ENCODE data around the gene SEMA7A.

Gene SEMA7A

GRCh38 chr15:74399511-74400312 lies 34.0 kb downstream of the SEMA7A start:
- peak in 2 of 3 donors; percentile 88 to 89 for DNase-seq
- H3K36me3 ChIP-seq (ENCODE audit: control insufficient read depth in 4 of 4, insufficient read depth in 4 of 4, low read length in 3 of 4), result no peaks in the 10 kb centered on the region
- H3K4me3 ChIP-seq (ENCODE audit: control insufficient read depth in 1 of 7, extremely low read depth in 1 of 7, insufficient read depth in 4 of 7, low read depth in 2 of 7, low read length in 6 of 7), result peak overlapping the region in 2 of 7 experiments; percentile 43 to 44
- H3K9me3 ChIP-seq (ENCODE audit: control extremely low read depth in 1 of 5, control insufficient read depth in 4 of 5, insufficient read depth in 2 of 5, low read depth in 1 of 5, low read length in 4 of 5), result no peaks in the 10 kb centered on the region
- ChIA-PET CTCF (interaction anchor here (1.0 to 10.0 kb wide), 5 partner anchors 8 to 40 kb away, joined by 3 to 82 read pairs (median 4); no protein-coding TSS in a partner anchor), POLR2A (interaction anchor here (1.0 to 2.0 kb wide), 2 partner anchors 10 to 27 kb away, joined by 3 to 6 read pairs; no protein-coding TSS in a partner anchor)
- peaks cover 21 to 96% (median 85%) of the 10 kb centered on the region in 4 experiments for H3K4me1 ChIP-seq (ENCODE audit: control extremely low read depth in 1 of 4, control insufficient read depth in 4 of 4, insufficient read depth in 4 of 4, low read length in 3 of 4)
- H3K27ac ChIP-seq (ENCODE audit: insufficient read depth in 1 of 2, low read depth in 1 of 2, low read length in 2 of 2, poor library complexity in 1 of 2, severe bottlenecking in 2 of 2), result peak overlapping the region in 1 of 2 experiments; percentile 6
- H3K27me3 ChIP-seq (replicated peaks in 2 of 5; ENCODE audit: control insufficient read depth in 4 of 5, insufficient read depth in 5 of 5, low read length in 4 of 5), result no peaks in the 10 kb centered on the region
- 40% methylated on average over 2 of the region's 5 CpGs for WGBS (ENCODE audit: insufficient coverage)

DNA sequence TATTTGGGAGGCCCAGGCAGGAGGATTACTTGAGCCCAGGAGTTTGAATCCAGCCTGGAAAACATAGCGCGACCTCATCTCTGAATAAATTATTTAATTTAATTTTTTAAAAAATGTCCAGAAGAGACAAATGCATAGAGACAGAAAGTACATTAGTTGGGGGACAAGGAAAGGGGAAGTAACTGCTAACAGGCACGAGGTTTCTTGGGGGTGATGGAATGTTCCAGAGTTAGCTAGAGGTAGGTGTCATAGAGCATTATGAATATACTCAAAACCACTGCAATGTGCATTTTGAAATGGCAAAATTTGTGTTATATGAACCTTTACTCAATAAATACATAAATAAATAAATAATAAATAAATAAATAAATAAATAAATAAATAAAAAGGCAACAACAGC lies 34.7 kb downstream of the SEMA7A start:
- ChIA-PET CTCF (interaction anchor here (1.0 to 10.0 kb wide), 4 partner anchors 7 to 32 kb away, joined by 3 to 82 read pairs (median 39); no protein-coding TSS in a partner anchor), POLR2A (no interaction called here)
- H3K27me3 ChIP-seq (replicated peaks in 2 of 5; ENCODE audit: control insufficient read depth in 4 of 5, insufficient read depth in 5 of 5, low read length in 4 of 5), result no peaks in the 10 kb centered on the region
- no peaks in the 10 kb centered on the region for H3K9me3 ChIP-seq (ENCODE audit: control extremely low read depth in 1 of 5, control insufficient read depth in 4 of 5, insufficient read depth in 2 of 5, low read depth in 1 of 5, low read length in 4 of 5)
- H3K4me3 ChIP-seq (ENCODE audit: control insufficient read depth in 1 of 7, extremely low read depth in 1 of 7, insufficient read depth in 4 of 7, low read depth in 2 of 7, low read length in 6 of 7), result no peak overlapping the region
- no CpG with 5 or more reads among the region's 3 CpGs for WGBS (ENCODE audit: insufficient coverage)
- DNase-seq, result peak in 2 of 3 donors; percentile 78 to 87
- H3K36me3 ChIP-seq (ENCODE audit: control insufficient read depth in 4 of 4, insufficient read depth in 4 of 4, low read length in 3 of 4), result no peaks in the 10 kb centered on the region
- H3K27ac ChIP-seq (ENCODE audit: insufficient read depth in 1 of 2, low read depth in 1 of 2, low read length in 2 of 2, poor library complexity in 1 of 2, severe bottlenecking in 2 of 2), result no peak overlapping the region
- H3K4me1 ChIP-seq (ENCODE audit: control extremely low read depth in 1 of 4, control insufficient read depth in 4 of 4, insufficient read depth in 4 of 4, low read length in 3 of 4), result peaks cover 15 to 90% (median 80%) of the 10 kb centered on the region in 4 experiments

GRCh38 chr15:74398183-74398582 lies 35.6 kb downstream of the SEMA7A start:
- H3K36me3 ChIP-seq (ENCODE audit: control insufficient read depth in 4 of 4, insufficient read depth in 4 of 4, low read length in 3 of 4), result no peaks in the 10 kb centered on the region
- H3K4me1 ChIP-seq (ENCODE audit: control extremely low read depth in 1 of 4, control insufficient read depth in 4 of 4, insufficient read depth in 4 of 4, low read length in 3 of 4), result peaks cover 14 to 81% (median 74%) of the 10 kb centered on the region in 4 experiments
- H3K27ac ChIP-seq (ENCODE audit: insufficient read depth in 1 of 2, low read depth in 1 of 2, low read length in 2 of 2, poor library complexity in 1 of 2, severe bottlenecking in 2 of 2), result no peak overlapping the region
- H3K9me3 ChIP-seq (ENCODE audit: control extremely low read depth in 1 of 5, control insufficient read depth in 4 of 5, insufficient read depth in 2 of 5, low read depth in 1 of 5, low read length in 4 of 5), result no peaks in the 10 kb centered on the region
- ChIA-PET CTCF (interaction anchor here (1.0 to 8.9 kb wide), 2 partner anchors 14 to 33 kb away, joined by 3 to 82 read pairs; no protein-coding TSS in a partner anchor), POLR2A (interaction anchor here (0.7 to 0.8 kb wide), 2 partner anchors 9 to 10 kb away, joined by 3 read pairs; no protein-coding TSS in a partner anchor)
- no peak for DNase-seq
- WGBS (ENCODE audit: insufficient coverage), result 96% methylated on average over 4 of the region's 5 CpGs
- H3K27me3 ChIP-seq (replicated peaks in 2 of 5; ENCODE audit: control insufficient read depth in 4 of 5, insufficient read depth in 5 of 5, low read length in 4 of 5), result no peaks in the 10 kb centered on the region
- no peak overlapping the region for H3K4me3 ChIP-seq (ENCODE audit: control insufficient read depth in 1 of 7, extremely low read depth in 1 of 7, insufficient read depth in 4 of 7, low read depth in 2 of 7, low read length in 6 of 7)

- CTCF ChIA-PET, result interaction anchor here (0.8 to 1.9 kb wide), 5 partner anchors 8 to 40 kb away, joined by 3 to 5 read pairs (median 4); no protein-coding TSS in a partner anchor
- POLR2A ChIA-PET, result interaction anchor here (0.8 kb wide), 1 partner anchor 9 kb away, joined by 3 read pairs; no protein-coding TSS in a partner anchor
- no peaks in the 10 kb centered on the region for H3K9me3 ChIP-seq (ENCODE audit: control extremely low read depth in 1 of 5, control insufficient read depth in 4 of 5, insufficient read depth in 2 of 5, low read depth in 1 of 5, low read length in 4 of 5)
- H3K27me3 ChIP-seq (replicated peaks in 2 of 5; ENCODE audit: control insufficient read depth in 4 of 5, insufficient read depth in 5 of 5, low read length in 4 of 5), result no peaks in the 10 kb centered on the region
- no peak for DNase-seq
- no peaks in the 10 kb centered on the region for H3K36me3 ChIP-seq (ENCODE audit: control insufficient read depth in 4 of 4, insufficient read depth in 4 of 4, low read length in 3 of 4)
- peaks cover 13 to 81% (median 74%) of the 10 kb centered on the region in 4 experiments for H3K4me1 ChIP-seq (ENCODE audit: control extremely low read depth in 1 of 4, control insufficient read depth in 4 of 4, insufficient read depth in 4 of 4, low read length in 3 of 4)
- WGBS (ENCODE audit: insufficient coverage), result 95% methylated on average over 2 of the region's 6 CpGs
- H3K4me3 ChIP-seq (ENCODE audit: control insufficient read depth in 1 of 7, extremely low read depth in 1 of 7, insufficient read depth in 4 of 7, low read depth in 2 of 7, low read length in 6 of 7), result no peak overlapping the region
- H3K27ac ChIP-seq (ENCODE audit: insufficient read depth in 1 of 2, low read depth in 1 of 2, low read length in 2 of 2, poor library complexity in 1 of 2, severe bottlenecking in 2 of 2), result no peak overlapping the region
Measured at GRCh38 chr15:74397239-74398068, 36.3 kb downstream of the SEMA7A start.

DNA sequence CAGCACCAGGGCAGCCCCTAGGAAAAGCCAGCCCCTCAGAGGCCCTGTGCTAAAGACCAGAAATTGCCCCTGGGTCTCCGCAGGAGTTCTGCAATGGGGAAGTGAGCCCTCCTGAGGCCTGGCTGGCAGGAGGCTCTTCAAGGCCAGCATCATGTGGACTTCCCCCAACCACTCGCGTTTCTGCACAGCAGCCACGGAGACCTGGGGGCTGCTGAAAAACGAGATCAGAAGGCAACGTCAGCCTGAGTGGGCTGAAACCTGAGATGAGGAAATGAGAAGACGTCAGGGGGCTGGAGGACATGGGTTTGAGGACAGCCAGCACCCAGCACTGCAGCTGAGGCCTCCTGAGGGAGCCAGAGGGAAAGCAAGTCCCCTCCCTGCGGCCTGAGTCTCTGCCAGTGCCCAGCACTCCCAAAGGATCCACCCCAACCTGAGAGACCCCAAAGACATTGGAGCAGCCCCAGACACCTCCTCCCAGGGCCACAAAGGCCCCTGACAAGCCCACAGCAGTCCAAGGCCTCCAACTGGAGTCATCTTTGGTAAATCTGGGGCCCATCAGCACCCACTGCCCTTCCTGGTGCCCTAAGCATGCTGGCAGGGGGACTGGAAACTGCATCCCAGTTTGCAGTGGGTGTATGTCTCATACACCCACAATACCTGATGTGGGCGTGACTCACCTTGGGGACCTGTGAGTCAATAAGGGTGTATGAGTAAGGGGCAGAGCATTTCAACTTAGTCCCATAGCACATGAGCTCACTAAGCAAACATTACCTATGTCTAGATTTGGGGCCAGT lies 37.1 kb downstream of the SEMA7A start:
- Histone ChIP-seq H3K4me1 (ENCODE audit: control extremely low read depth in 1 of 4, control insufficient read depth in 4 of 4, insufficient read depth in 4 of 4, low read length in 3 of 4) (peaks cover 6 to 81% (median 74%) of the 10 kb centered on the region in 4 experiments), H3K9me3 (ENCODE audit: control extremely low read depth in 1 of 5, control insufficient read depth in 4 of 5, insufficient read depth in 2 of 5, low read depth in 1 of 5, low read length in 4 of 5) (no peaks in the 10 kb centered on the region), H3K27me3 (replicated peaks in 2 of 5; ENCODE audit: control insufficient read depth in 4 of 5, insufficient read depth in 5 of 5, low read length in 4 of 5) (no peaks in the 10 kb centered on the region), H3K36me3 (ENCODE audit: control insufficient read depth in 4 of 4, insufficient read depth in 4 of 4, low read length in 3 of 4) (no peaks in the 10 kb centered on the region), H3K27ac (ENCODE audit: insufficient read depth in 1 of 2, low read depth in 1 of 2, low read length in 2 of 2, poor library complexity in 1 of 2, severe bottlenecking in 2 of 2) (no peak overlapping the region), H3K4me3 (ENCODE audit: control insufficient read depth in 1 of 7, extremely low read depth in 1 of 7, insufficient read depth in 4 of 7, low read depth in 2 of 7, low read length in 6 of 7) (no peak overlapping the region)
- 23% methylated on average over 8 of the region's 9 CpGs for WGBS (ENCODE audit: insufficient coverage)
- CTCF ChIA-PET, result interaction anchor here (0.8 to 2.4 kb wide), 9 partner anchors 9 to 42 kb away, joined by 3 to 5 read pairs (median 4); no protein-coding TSS in a partner anchor
- DNase-seq, result peak; percentile 73 to 90 (median 87)
- POLR2A ChIA-PET, result no interaction called here

DNA sequence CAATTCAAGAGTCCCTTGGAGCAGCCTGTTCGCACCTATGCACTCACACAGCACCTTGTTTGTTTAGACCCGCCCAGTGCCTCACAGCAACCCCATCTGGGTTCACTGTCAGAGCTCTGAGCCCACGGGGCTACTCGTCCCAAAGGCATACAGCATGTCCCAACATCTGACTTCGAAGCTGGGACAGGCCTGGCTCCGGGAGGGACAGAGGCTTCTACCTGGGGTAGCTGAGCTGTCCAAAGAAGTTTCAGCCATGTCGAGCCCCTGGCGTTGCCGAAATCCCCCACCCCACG lies 37.7 kb downstream of the SEMA7A start:
- 87% methylated on average over 10 of the region's 10 CpGs for WGBS (ENCODE audit: insufficient coverage)
- ChIA-PET POLR2A (no interaction called here), CTCF (interaction anchor here (1.2 to 2.4 kb wide), 8 partner anchors 9 to 43 kb away, joined by 3 to 7 read pairs (median 5); no protein-coding TSS in a partner anchor)
- H3K9me3 ChIP-seq (ENCODE audit: control extremely low read depth in 1 of 5, control insufficient read depth in 4 of 5, insufficient read depth in 2 of 5, low read depth in 1 of 5, low read length in 4 of 5), result no peaks in the 10 kb centered on the region
- H3K27ac ChIP-seq (ENCODE audit: insufficient read depth in 1 of 2, low read depth in 1 of 2, low read length in 2 of 2, poor library complexity in 1 of 2, severe bottlenecking in 2 of 2), result no peak overlapping the region
- no peak for DNase-seq
- H3K4me1 ChIP-seq (ENCODE audit: control extremely low read depth in 1 of 4, control insufficient read depth in 4 of 4, insufficient read depth in 4 of 4, low read length in 3 of 4), result peaks cover 6 to 81% (median 74%) of the 10 kb centered on the region in 4 experiments
- no peak overlapping the region for H3K4me3 ChIP-seq (ENCODE audit: control insufficient read depth in 1 of 7, extremely low read depth in 1 of 7, insufficient read depth in 4 of 7, low read depth in 2 of 7, low read length in 6 of 7)
- no peaks in the 10 kb centered on the region for H3K27me3 ChIP-seq (replicated peaks in 2 of 5; ENCODE audit: control insufficient read depth in 4 of 5, insufficient read depth in 5 of 5, low read length in 4 of 5)
- no peaks in the 10 kb centered on the region for H3K36me3 ChIP-seq (ENCODE audit: control insufficient read depth in 4 of 4, insufficient read depth in 4 of 4, low read length in 3 of 4)
